HepG2 (cell line): Measurements from ENCODE around the gene CIDEA. TPM values are rescaled to one million over a fixed set of nuclear protein-coding genes. Genes with fewer than 3 reads are reported as not detected.

Source experiments
- CENPT ChIP-seq: sonication (generic); formaldehyde crosslinking; IDR thresholded peaks from 2 replicates; pipeline ENCODE4 v1.8.0; 2022; ENCODE audit warnings: low read depth, mild to moderate bottlenecking, moderate library complexity, missing genetic modification reagents
- CREM ChIP-seq, 2 experiments: sonication (generic) in 1 of 2; formaldehyde crosslinking in 1 of 2; IDR thresholded peaks; 2 replicates each; pipeline versions ENCODE4 v1.4.0 to v1.6.1; 2016 to 2020; ENCODE audit warnings: antibody characterized with exemption in 1 of 2, mild to moderate bottlenecking in 1 of 2, missing genetic modification reagents in 1 of 2
- FOSL1 ChIP-seq: sonication (generic); formaldehyde crosslinking; IDR thresholded peaks from 2 replicates; pipeline ENCODE4 v1.9.0; 2021; ENCODE audit warnings: missing genetic modification reagents, borderline replicate concordance
- IRF2 ChIP-seq: IDR thresholded peaks from 2 replicates; pipeline ENCODE4 v1.6.1; 2018; ENCODE audit warnings: missing genetic modification reagents, missing compliant biosample characterization
- MXD1 ChIP-seq: sonication (generic); formaldehyde crosslinking; IDR thresholded peaks from 2 replicates; pipeline ENCODE4 v1.4.0; 2020; ENCODE audit warnings: mild to moderate bottlenecking, missing genetic modification reagents
- NCOR1 ChIP-seq: fragments of 200-600 bp; sonication (generic); IDR thresholded peaks from 2 replicates; pipeline ENCODE4 v1.7.0; 2017; ENCODE audit warnings: antibody characterized with exemption, low read length, borderline replicate concordance
- NFKB2 ChIP-seq: sonication (generic); formaldehyde crosslinking; IDR thresholded peaks from 2 replicates; pipeline ENCODE4 v1.4.0; 2020; ENCODE audit warnings: missing genetic modification reagents, borderline replicate concordance
- NKX3-1 ChIP-seq: sonication (generic); formaldehyde crosslinking; IDR thresholded peaks from 2 replicates; pipeline ENCODE4 v1.5.0; 2020; ENCODE audit warnings: missing genetic modification reagents
- PLSCR1 ChIP-seq: sonication (generic); formaldehyde crosslinking; IDR thresholded peaks from 2 replicates; pipeline ENCODE4 v1.5.0; 2020; ENCODE audit warnings: missing genetic modification reagents, mild to moderate bottlenecking, borderline replicate concordance
- RBFOX2 ChIP-seq: fragments of 200-400 bp; formaldehyde crosslinking; IDR thresholded peaks from 2 replicates; pipeline ENCODE4 v1.6.1; 2017; ENCODE audit warnings: low read depth, mild to moderate bottlenecking, low read length
- REXO4 ChIP-seq: sonication (generic); formaldehyde crosslinking; IDR thresholded peaks from 2 replicates; pipeline ENCODE4 v1.8.0; 2022; ENCODE audit warnings: missing genetic modification reagents, mild to moderate bottlenecking, borderline replicate concordance
- SMARCE1 ChIP-seq: fragments of 450-650 bp; IDR thresholded peaks from 2 replicates; pipeline ENCODE4 v1.6.1; 2017; ENCODE audit warnings: borderline replicate concordance
- STAG1 ChIP-seq: sonication (generic); formaldehyde crosslinking; IDR thresholded peaks from 2 replicates; pipeline ENCODE4 v1.4.0; 2020; ENCODE audit warnings: missing genetic modification reagents
- U2AF1 ChIP-seq: fragments of 200-400 bp; formaldehyde crosslinking; optimal IDR thresholded peaks from 2 replicates; pipeline ENCODE3; 2017; ENCODE audit warnings: mild to moderate bottlenecking, low read depth, low read length
- ZBTB7B ChIP-seq: sonication (generic); formaldehyde crosslinking; IDR thresholded peaks from 2 replicates; pipeline ENCODE4 v1.4.0; 2020; ENCODE audit warnings: missing genetic modification reagents
- ZNF33A ChIP-seq: sonication (generic); formaldehyde crosslinking; IDR thresholded peaks from 2 replicates; pipeline ENCODE4 v1.5.1; 2020; ENCODE audit warnings: missing genetic modification reagents, mild to moderate bottlenecking, moderate library complexity, borderline replicate concordance
- ZNF362 ChIP-seq: sonication (generic); formaldehyde crosslinking; IDR thresholded peaks from 2 replicates; pipeline ENCODE4 v1.4.0; 2020; ENCODE audit warnings: missing genetic modification reagents, mild to moderate bottlenecking, borderline replicate concordance
- ZNF629 ChIP-seq: sonication (generic); formaldehyde crosslinking; conservative IDR thresholded peaks from 2 replicates; pipeline ENCODE4 v1.5.0; 2020; ENCODE audit warnings: missing genetic modification reagents
- ZNF770 ChIP-seq: sonication (generic); formaldehyde crosslinking; IDR thresholded peaks from 2 replicates; pipeline ENCODE4 v1.5.0; 2020; ENCODE audit warnings: mild to moderate bottlenecking, missing genetic modification reagents
- ZNF800 ChIP-seq: sonication (generic); formaldehyde crosslinking; IDR thresholded peaks from 2 replicates; pipeline ENCODE4 v1.4.0; 2020; ENCODE audit warnings: missing genetic modification reagents
- ZNF839 ChIP-seq: sonication (generic); formaldehyde crosslinking; IDR thresholded peaks from 2 replicates; pipeline ENCODE4 v1.4.0; 2020; ENCODE audit warnings: missing genetic modification reagents, mild to moderate bottlenecking, borderline replicate concordance
- ZNF878 ChIP-seq: sonication (generic); formaldehyde crosslinking; IDR thresholded peaks from 2 replicates; pipeline ENCODE4 v1.8.1; 2023; ENCODE audit warnings: mild to moderate bottlenecking, missing genetic modification reagents, moderate library complexity
- ZNF883 ChIP-seq: sonication (generic); formaldehyde crosslinking; IDR thresholded peaks from 2 replicates; pipeline ENCODE4 v1.5.1; 2020; ENCODE audit warnings: mild to moderate bottlenecking, missing genetic modification reagents; ENCODE audit errors: not compliant biosample characterization
- polyA plus RNA-seq, 8 experiments: library from polyadenylated mRNA; depleted of rRNA in 3 of 8; stranded (reverse) in 7 of 8; unstranded in 1 of 8; fragments of >200 nt; fragmentation: Illumina TruSeq in 4 of 8; extraction: Trizol in 4 of 8; gene quantifications; 2 replicates each; pipeline versions ENCODE4 v1.2.1 to v1.2.3, GENCODE V29; 2011 to 2016; ENCODE audit warnings: low read depth in 4 of 8, missing spikeins in 1 of 8, mixed read lengths in 1 of 8; ENCODE audit not compliant: insufficient read depth in 1 of 8
- total RNA-seq, 5 experiments: library from RNA; depleted of rRNA; stranded (reverse); fragments of >200 nt; fragmentation: Illumina TruSeq; extraction: Trizol; gene quantifications; 2 replicates each; pipeline ENCODE4 v1.2.3, GENCODE V29; 2016; ENCODE audit warnings: low read depth in 1 of 5

CIDEA gene
- total and polyA plus RNA-seq, 2 of the 13 experiments (the other 11 are each of a cell fraction or from before 2014, with no cell fraction given): not detected

- TF ChIP-seq PLSCR1 (CRISPR knock-in tag): no peak
- peak; percentile 38; the same call in 1 of the 2 replicates for TF ChIP-seq MXD1 (CRISPR knock-in tag)
- no peak for TF ChIP-seq SMARCE1
- TF ChIP-seq ZBTB7B: peak; percentile 66
- TF ChIP-seq IRF2: no peak
- TF ChIP-seq U2AF1: no peak
- TF ChIP-seq STAG1 (CRISPR knock-in tag): no peak
- peak; percentile 32; the same call in 1 of the 2 replicates for TF ChIP-seq ZNF800 (CRISPR knock-in tag)
- TF ChIP-seq REXO4 (CRISPR knock-in tag): no peak
- no peak; the same call in 1 of the 2 replicates for TF ChIP-seq NFKB2 (CRISPR knock-in tag)
- no peak for TF ChIP-seq NCOR1
- no peak for TF ChIP-seq ZNF839 (CRISPR knock-in tag)
- TF ChIP-seq NKX3-1 (CRISPR knock-in tag): peak; percentile 61; the same call in 1 of the 2 replicates
- TF ChIP-seq CREM (IDR thresholded peaks at IDR 0.05): no peak
- TF ChIP-seq CREM (CRISPR knock-in tag; IDR thresholded peaks at IDR 0.05): no peak
- TF ChIP-seq ZNF770 (CRISPR knock-in tag): peak; percentile 73
- no peak for TF ChIP-seq ZNF629 (CRISPR knock-in tag)
- TF ChIP-seq ZNF33A (CRISPR knock-in tag): no peak
- no peak for TF ChIP-seq CENPT (CRISPR knock-in tag)
- 0 out of 2 replicates have a peak, but pooled peaks have one; percentile 32 for TF ChIP-seq ZNF878 (CRISPR knock-in tag)
- TF ChIP-seq RBFOX2: peak; percentile 60; the same call in 1 of the 2 replicates
- 0 out of 2 replicates have a peak, but pooled peaks have one; percentile 35 for TF ChIP-seq FOSL1 (CRISPR knock-in tag)
- TF ChIP-seq ZNF362: no peak
- peak; percentile 50 for TF ChIP-seq ZNF883 (CRISPR knock-in tag)
Measured at GRCh38 chr18:12308386-12309100, 54.4 kb downstream of the CIDEA start (continued).
